Pulmonary artery endothelial cell (primary cell): ENCODE data around the gene LMO2. TPM values are rescaled to one million over a fixed set of nuclear protein-coding genes. Genes with fewer than 3 reads are reported as not detected.
"Not testable (repeated sequence)": the region's sequence is repeated elsewhere in the genome, so short reads cannot be mapped to it uniquely, and the experiment has no call there.

Source experiments
- DNase-seq: peaks from one replicate; pipeline ENCODE4 v3.0.0-alpha.2; 2011; ENCODE audit warnings: low read depth, low spot score
- total RNA-seq: library from RNA; depleted of rRNA; stranded (reverse); fragments of >200 nt; gene quantifications from 2 replicates; pipeline ENCODE4 v1.2.3, GENCODE V29; 2014

Gene LMO2
- total RNA-seq, 1 donor from 2014 or later: 30.9 TPM

- no peak for DNase-seq
Measured at GRCh38 chr11:33861941-33862589, 29.8 kb downstream of the LMO2 start.

- DNase-seq: no peak
Measured at GRCh38 chr11:33861386-33861785, 30.5 kb downstream of the LMO2 start.

- no peak for DNase-seq
Measured at GRCh38 chr11:33860926-33861325, 30.9 kb downstream of the LMO2 start.

GRCh38 chr11:33859306-33859705 lies 32.6 kb downstream of the LMO2 start:
- DNase-seq: no peak

- no peak for DNase-seq
Measured at GRCh38 chr11:33857933-33858371, 33.9 kb downstream of the LMO2 start.

- DNase-seq: no peak
Measured at GRCh38 chr11:33855500-33855899, 36.4 kb downstream of the LMO2 start.

GRCh38 chr11:33848717-33849390 lies 43.0 kb downstream of the LMO2 start:
- no peak for DNase-seq

GRCh38 chr11:33847251-33847650 lies 44.6 kb downstream of the LMO2 start:
- no peak for DNase-seq

- no peak for DNase-seq
Measured at GRCh38 chr11:33844236-33844635, 47.6 kb downstream of the LMO2 start.

- no peak for DNase-seq
Measured at GRCh38 chr11:33843018-33843417, 48.9 kb downstream of the LMO2 start.

- no peak for DNase-seq
Measured at GRCh38 chr11:33842236-33842915, 49.5 kb downstream of the LMO2 start.

- not testable (repeated sequence) for DNase-seq
Measured at GRCh38 chr11:33838234-33838633, 53.6 kb downstream of the LMO2 start.

GRCh38 chr11:33837334-33837733 lies 54.5 kb downstream of the LMO2 start:
- DNase-seq: not testable (repeated sequence)

GRCh38 chr11:33835143-33835878 lies 56.6 kb downstream of the LMO2 start:
- DNase-seq: peak; percentile 8

GRCh38 chr11:33832676-33833075 lies 59.2 kb downstream of the LMO2 start:
- DNase-seq: no peak

- DNase-seq: no peak
Measured at GRCh38 chr11:33830903-33831648, 60.8 kb downstream of the LMO2 start.

GRCh38 chr11:33829430-33830141 lies 62.3 kb downstream of the LMO2 start:
- DNase-seq: peak; percentile 22

- DNase-seq: no peak
Measured at GRCh38 chr11:33828604-33829429, 63.1 kb downstream of the LMO2 start.

- DNase-seq: no peak
Measured at GRCh38 chr11:33827206-33827605, 64.7 kb downstream of the LMO2 start.
